ENCODE measurements around the gene RBM33.

The RBM33 gene

DNA sequence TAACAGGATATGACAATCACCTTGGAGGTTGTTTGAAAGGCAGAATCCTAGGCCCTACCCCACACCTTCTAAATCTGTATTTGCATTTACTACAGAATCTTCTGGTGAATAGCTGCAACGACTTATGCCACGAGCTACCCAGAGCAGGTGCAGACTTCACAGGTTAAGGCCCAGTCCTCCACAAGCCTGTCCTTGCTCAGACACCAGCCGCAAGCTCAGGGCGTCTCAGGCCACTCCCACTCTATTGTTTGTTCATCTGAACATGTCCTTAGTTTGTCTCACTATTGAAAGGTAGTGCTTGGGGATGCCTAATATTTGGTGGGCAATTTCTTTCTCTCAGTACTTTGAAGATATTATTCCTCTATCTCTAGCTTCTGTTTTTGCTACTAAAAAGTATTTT is 18.9 kb upstream of the RBM33 start:
- no peak for DNase-seq

DNA sequence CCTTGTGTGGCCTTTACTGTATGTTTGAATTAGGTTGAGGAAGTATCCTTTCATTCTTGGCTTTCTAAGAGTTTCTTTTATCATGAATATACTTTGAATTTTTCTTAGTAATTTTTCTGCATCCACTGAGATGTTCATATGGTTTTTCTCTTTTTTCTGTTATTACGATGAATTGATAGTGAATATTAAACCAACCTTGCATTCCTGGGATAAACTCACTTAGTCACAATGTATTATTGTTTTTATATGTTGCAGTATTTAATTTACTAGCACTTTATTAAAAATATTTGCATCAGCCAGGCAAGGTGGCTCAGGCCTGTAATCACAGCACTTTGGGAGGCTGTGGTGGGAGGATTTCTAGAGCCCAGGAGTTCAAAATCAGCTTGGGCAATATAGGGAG is 15.3 kb upstream of the RBM33 start:
- no peak for DNase-seq

DNA sequence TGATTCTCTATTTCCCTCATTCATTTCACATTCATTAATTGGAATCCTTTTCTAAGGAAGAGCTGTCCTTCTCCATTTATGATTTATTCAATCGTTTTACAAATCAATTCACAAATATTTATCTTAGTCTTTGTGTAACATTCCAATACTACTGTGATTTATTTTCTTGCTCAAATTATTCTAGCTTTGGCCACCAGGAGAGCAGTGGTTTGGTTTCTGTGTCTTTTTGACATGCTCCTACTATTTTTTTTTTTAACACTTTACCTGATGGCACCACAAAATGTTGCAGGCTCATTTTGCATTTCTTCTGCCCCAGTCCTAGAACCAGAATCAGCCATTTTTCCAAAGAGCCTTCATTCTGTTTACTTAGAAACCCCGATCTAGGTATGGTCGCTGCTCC is 13.3 kb upstream of the RBM33 start:
- DNase-seq: no peak

- DNase-seq: no peak
Observed at GRCh38 chr7:155635817-155636216, 8.6 kb upstream of the RBM33 start.

GRCh38 chr7:155637155-155637554 is 7.3 kb upstream of the RBM33 start:
- no peak for DNase-seq

GRCh38 chr7:155638366-155638765 is 6.1 kb upstream of the RBM33 start:
- no peak for DNase-seq

DNA sequence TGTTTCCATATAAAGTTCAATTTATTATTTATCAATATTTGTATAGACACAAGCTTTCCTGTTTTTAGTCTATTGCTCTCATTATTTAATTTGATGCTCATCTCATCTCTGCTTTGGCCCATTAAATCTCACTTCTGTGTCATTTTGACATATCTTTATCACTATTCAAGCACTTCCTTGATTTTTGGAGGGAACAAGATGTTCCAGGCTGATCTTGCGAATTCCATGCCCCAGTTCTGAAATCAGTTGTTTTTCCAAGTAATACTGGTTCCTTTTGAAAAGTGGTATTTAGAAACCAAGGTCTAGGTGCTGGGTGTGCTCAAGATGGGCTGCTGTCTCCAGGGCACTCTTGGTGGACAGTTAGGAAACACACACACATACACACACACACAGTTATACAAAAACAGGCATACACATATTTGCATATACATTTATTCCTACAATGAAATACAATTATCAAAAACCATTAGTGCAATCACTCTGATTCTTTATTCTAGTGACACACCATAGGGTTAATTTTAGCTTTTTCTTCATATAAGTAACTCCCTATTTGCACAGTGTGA is 4.4 kb upstream of the RBM33 start:
- no peak for DNase-seq

DNA sequence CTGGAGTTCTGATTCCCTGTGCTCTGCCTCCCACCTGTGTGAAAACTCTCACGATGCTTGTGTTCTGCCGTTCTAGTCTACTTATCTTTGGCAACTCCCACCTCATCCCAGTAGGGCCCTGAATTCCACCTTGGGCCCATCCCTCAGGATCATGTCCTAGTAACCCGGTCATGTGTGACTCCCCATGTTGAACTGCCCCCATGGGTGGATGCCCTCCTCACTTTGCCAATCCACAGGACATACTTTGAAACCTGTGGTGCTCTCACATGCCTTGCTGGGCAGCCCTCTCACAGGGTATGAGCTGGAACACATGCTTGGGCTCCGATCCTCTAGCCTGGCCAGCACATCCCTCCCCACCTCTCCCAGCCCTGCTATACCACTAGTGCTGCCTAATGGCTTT is 3.8 kb upstream of the RBM33 start:
- no peak for DNase-seq

- no peak for DNase-seq
Observed at GRCh38 chr7:155643804-155644177, 670 bp upstream of the RBM33 start.

DNA sequence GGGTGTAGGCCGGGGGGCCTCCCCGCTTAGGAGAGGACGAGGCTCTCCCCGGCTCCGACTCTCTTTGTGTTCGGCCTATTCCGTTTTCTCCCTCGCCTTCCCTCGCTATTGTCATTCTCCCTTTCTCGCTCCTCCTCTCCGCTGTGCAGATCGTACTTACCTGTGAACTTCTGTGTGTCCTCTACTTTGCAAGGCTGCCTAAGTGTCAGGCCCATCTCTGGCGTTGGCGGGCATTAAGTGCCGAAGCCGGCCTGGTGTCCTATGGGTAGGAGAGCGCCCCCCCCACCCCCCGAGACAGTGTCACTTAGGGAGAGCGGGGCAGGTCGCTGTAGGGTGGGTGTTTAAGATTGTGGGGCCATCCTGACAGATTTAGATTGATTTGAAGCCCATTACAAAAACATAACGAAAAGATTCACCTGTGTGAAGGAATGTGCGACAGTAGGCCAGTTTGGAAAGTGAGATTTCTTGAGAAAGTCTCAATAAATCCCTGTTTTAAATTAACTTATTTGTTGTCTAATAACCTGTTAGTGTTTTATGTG is 579 bp downstream of the RBM33 start:
- DNase-seq: peak; percentile 36

DNA sequence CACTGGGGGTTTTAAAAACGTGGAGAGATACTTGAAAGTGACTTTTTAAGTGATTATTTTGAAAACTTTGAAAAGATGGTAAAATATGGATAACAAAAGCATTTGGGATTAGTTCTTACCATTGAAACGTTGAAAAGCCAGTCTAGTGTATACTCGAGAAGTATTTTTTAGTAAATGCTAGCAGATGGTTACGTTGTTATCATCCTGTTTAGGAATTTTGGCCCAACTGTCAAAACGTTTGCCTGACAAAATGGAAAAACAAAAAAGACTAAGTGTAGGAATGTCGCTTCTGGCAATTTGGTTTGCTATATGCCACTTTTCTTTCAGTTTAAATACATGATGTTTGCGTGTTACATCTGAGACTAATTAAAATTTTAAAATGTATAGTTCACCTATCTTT is 1.2 kb downstream of the RBM33 start:
- DNase-seq: no peak

DNA sequence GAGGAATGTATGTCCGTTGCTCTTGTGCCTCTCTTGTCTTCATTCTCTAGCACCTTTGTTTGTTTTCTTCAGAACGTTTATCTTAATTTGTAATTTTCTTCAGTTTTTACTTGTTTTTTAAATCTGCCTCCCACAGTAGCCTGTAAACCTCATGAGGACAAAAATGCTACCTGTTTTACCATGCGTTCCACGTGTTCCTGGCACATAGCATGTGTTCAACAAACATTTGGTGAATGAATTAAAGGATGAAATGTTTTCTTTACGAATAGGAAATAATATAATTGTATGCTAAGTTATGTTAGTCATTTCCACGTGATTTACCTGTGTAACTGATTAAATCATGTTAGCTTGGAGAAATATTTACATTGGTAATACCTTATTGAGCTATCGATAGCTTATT is 2.2 kb downstream of the RBM33 start:
- DNase-seq: no peak

DNA sequence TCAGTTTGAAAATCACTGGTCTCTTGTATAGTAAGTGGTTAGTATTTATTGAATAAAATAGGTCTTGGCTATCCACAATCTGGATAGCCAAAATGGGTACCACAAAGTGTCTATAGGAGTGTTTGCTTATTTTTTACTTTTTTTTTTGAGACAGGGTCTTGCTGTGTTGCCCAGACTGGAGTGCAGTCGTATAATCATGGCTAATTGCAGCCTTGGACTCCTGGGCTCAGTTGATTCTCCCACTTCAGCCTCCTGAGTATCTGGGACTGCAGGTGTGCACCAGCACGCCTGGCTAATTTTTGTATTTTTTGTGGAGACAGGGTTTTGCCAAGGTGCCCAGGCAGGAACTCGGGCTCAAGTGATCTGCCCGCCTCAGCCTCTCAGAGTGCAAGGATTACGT is 2.8 kb downstream of the RBM33 start:
- no peak for DNase-seq

GRCh38 chr7:155647734-155648133 is 3.3 kb downstream of the RBM33 start:
- DNase-seq: no peak

DNA sequence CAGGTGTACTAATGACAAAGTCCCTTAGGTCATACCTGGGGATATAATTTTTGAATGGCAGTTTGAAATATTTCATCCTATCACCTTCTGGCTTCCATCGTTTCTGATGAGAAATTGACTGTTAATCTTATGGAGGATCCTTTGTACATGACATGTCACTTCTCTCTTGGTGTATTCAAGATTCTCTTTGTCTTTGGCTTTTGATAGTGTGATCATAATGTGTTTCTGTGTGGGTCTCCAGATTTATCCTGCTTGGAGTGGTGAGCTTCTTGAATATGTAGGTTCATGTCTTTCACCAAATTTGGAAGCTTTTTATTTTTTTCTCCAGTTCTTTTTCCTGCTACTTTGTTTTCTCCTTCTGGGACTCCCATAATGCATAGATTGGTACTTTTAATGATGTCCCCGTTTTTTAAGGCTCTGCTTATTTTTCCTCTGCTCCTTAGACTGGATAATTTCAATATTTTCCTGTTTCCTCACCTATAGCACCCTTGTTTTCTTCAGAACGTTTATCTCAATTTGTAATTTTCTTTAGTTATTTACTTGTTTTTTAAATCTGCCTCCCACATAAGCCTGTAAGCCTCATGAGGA is 4.4 kb downstream of the RBM33 start:
- DNase-seq: no peak

GRCh38 chr7:155649588-155649987 is 5.1 kb downstream of the RBM33 start:
- no peak for DNase-seq

DNA sequence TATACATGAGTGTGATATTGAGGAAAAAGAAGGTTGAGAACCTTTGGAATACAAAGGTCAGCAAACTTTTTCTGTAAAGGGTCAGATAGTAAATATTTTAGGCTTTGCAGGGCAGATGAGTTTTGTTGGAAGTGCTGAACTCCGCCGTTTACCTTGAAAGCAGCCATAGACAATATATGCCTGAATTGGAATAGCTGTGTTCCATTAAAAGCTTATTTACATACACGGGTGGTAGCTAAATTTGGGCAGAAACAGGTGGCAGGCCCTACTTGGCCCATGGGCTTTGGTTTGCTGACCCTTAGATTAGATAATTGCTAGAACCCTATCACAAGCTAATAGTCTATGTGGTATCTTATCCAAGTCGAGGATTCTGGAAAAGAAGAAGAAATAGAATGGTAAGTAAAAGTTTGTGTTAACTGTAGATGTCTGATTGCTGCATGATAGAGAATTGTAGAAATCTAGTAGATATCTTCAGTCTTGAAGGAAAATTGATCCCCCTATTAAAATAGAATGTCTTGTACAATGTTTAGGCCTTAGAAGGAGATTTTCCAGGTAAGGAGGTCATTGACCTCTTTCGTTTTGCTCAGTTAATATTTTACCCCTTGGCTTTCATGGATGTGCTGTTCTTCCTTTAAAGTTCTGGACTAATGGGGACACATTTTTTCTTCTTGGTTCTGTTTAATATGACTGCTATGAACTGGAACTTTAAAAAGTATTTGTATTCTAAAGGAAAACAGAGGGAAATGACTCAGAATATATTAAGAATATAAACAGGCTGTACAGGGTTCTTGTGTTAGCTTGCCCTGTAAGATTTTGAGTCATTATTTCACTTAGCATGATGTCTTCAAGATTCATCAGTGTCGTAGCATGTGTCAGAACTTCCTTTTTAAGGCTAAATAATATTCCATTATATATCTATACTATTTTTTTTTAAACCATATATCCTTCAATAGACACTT is 8.0 kb downstream of the RBM33 start:
- no peak for DNase-seq

DNA sequence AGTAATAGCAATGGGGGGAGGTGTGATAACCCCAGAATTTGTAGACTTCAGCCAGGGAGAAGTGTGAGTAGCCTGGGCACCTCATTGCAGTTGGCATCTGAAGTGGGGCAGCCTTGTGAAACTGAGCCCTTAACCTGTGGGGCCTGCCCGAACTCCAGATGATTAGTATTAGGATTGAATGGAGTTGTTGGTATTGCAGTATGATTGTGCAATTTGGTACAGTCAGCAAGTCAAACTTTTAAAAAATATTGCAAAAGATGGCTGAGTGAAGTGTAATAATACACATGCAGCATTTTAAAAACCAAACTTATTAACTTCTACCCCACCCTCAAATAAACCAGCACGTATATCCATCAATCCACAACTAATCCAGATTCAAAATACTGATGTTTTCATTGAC is 9.3 kb downstream of the RBM33 start:
- DNase-seq: peak; percentile 22

- DNase-seq: no peak
Observed at GRCh38 chr7:155656891-155657290, 12.4 kb downstream of the RBM33 start.

GRCh38 chr7:155660059-155660757 is 15.7 kb downstream of the RBM33 start:
- no peak for DNase-seq

GRCh38 chr7:155660758-155661093 is 16.3 kb downstream of the RBM33 start:
- DNase-seq: no peak

- DNase-seq: no peak
Observed at GRCh38 chr7:155662343-155663043, 18.0 kb downstream of the RBM33 start.

GRCh38 chr7:155663937-155664336 is 19.5 kb downstream of the RBM33 start:
- peak; percentile 53 for DNase-seq

Measured in fibroblast of skin of right quadriceps (primary cell).